Measurements from ENCODE around the gene MEGF11. TPM values are rescaled to one million over a fixed set of nuclear protein-coding genes. Genes with fewer than 3 reads are reported as not detected.

Gene MEGF11
- total RNA-seq, 1 experiment from 2014 or later: 1.2 TPM

DNA sequence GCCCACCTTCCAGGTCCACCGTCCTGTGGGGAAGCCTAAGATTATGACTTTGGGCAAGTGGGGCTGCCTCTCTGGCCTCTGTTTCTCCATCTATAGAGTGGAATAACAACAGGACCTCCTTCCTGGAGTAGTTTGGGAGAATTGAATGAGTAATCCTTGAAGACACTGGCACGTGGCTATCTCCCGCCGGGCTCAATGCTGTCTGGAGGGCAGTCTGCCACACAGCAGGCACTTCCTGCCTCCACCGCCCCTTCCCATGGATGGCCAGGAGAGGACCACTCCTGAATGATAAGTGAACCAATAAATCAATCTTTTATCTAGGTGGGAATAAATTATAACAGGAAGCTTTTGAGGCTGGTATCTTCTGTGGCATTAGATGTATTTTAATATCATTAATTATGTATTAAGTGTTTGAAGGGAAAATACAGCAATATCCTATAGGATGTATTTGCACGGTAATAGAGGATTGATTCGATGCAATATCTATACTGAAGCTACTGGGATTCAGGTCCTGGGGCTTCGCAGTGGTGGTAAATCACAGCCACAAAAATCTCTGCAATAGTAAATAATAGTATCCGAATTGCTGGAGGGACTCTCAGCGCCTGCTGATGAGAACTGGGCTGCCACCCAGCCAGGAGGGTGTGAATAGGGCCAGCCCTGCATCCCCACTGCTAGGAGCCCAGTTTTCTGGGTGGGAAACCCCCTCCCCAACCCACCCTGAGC lies 15.9 kb downstream of the MEGF11 start:
- Mint-ChIP-seq H3K27ac (no peak overlapping the region), H3K27me3 (ENCODE audit: low read depth) (peaks cover 21% of the 10 kb centered on the region), H3K4me3 (no peak overlapping the region), H3K36me3 (ENCODE audit: insufficient read depth in 1 of 3, low read depth in 3 of 3) (no peaks in the 10 kb centered on the region; a peak in 1 of 7 replicates), H3K9me3 (no peaks in the 10 kb centered on the region), H3K4me1 (peaks cover 9 to 10% of the 10 kb centered on the region in 2 experiments)
- Histone ChIP-seq H3K4me2 (ENCODE audit: insufficient read depth, insufficient read length, low read length) (no peak overlapping the region), H4K91ac (ENCODE audit: insufficient read length, low read depth, low read length) (no peak overlapping the region), H3T11ph (ENCODE audit: low read length) (no peak overlapping the region), H2BK20ac (ENCODE audit: low read depth, low read length, poor library complexity, severe bottlenecking) (no peak overlapping the region), H3K23ac (ENCODE audit: insufficient read length, low read depth, low read length) (no peak overlapping the region), H2BK5ac (ENCODE audit: insufficient read length, low read length) (no peak overlapping the region), H3K79me1 (ENCODE audit: insufficient read depth, low read depth, low read length, poor library complexity, severe bottlenecking) (no peaks in the 10 kb centered on the region), H4K5ac (ENCODE audit: insufficient read length, low read depth, low read length) (no peak overlapping the region), H3K14ac (ENCODE audit: insufficient read depth, low read length) (no peak overlapping the region), H4K20me1 (ENCODE audit: control insufficient read depth, insufficient read depth, insufficient read length) (no peaks in the 10 kb centered on the region), H3K18ac (ENCODE audit: insufficient read length, low read depth, low read length) (no peak overlapping the region), H2BK120ac (ENCODE audit: low read depth, low read length, poor library complexity, severe bottlenecking) (no peak overlapping the region), H2AFZ (ENCODE audit: low read length) (no peak overlapping the region), H3K56ac (ENCODE audit: insufficient read length, low read depth, low read length) (no peak overlapping the region), H2BK12ac (ENCODE audit: insufficient read length, low read depth, low read length) (no peak overlapping the region), H3K4ac (ENCODE audit: low read depth, low read length) (no peak overlapping the region), H3K4me1 (ENCODE audit: insufficient read depth, low read length) (no peaks in the 10 kb centered on the region), H3K79me2 (ENCODE audit: insufficient read depth, low read length) (no peaks in the 10 kb centered on the region), H3K23me2 (ENCODE audit: insufficient read length, low read depth, low read length, poor library complexity, severe bottlenecking) (no peaks in the 10 kb centered on the region), H2AK5ac (ENCODE audit: insufficient read length, low read length) (no peak overlapping the region), H4K8ac (replicated peaks; ENCODE audit: insufficient read length, low read depth, low read length) (no peak overlapping the region), H2BK15ac (ENCODE audit: low read depth, low read length) (no peak overlapping the region), H3K27me3 (ENCODE audit: insufficient read depth, low read length) (no peaks in the 10 kb centered on the region), H3K27ac (ENCODE audit: insufficient read length, low read depth, low read length) (no peak overlapping the region), H3K9me3 (ENCODE audit: control insufficient read depth, low read depth, low read length) (no peaks in the 10 kb centered on the region), H3K9ac (ENCODE audit: extremely low read depth, insufficient read length, low read length) (no peak overlapping the region)
- TF ChIP-seq, protein P1, sequence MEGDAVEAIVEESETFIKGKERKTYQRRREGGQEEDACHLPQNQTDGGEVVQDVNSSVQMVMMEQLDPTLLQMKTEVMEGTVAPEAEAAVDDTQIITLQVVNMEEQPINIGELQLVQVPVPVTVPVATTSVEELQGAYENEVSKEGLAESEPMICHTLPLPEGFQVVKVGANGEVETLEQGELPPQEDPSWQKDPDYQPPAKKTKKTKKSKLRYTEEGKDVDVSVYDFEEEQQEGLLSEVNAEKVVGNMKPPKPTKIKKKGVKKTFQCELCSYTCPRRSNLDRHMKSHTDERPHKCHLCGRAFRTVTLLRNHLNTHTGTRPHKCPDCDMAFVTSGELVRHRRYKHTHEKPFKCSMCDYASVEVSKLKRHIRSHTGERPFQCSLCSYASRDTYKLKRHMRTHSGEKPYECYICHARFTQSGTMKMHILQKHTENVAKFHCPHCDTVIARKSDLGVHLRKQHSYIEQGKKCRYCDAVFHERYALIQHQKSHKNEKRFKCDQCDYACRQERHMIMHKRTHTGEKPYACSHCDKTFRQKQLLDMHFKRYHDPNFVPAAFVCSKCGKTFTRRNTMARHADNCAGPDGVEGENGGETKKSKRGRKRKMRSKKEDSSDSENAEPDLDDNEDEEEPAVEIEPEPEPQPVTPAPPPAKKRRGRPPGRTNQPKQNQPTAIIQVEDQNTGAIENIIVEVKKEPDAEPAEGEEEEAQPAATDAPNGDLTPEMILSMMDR (conservative IDR thresholded peaks at IDR 0.05): no peak
- WGBS (ENCODE audit: extremely low coverage, insufficient read length, low lambda C conversion rate): no CpG with 5 or more reads among the region's 10 CpGs
- no peak for DNase-seq
